Stimulated activated CD8-positive, alpha-beta memory T cell treated with anti-CD3 and anti-CD28 coated beads, Interleukin-2, amount 100 ng/mL, for 1 hour (primary cell): ENCODE measurements around the gene TMEM271.

ENCODE experiments used
- DNase-seq, 2 donors: peaks; one replicate each; pipeline ENCODE4 v3.0.0-alpha.2; 2020; ENCODE audit warnings: low read depth in 2 of 2

TMEM271 gene

DNA sequence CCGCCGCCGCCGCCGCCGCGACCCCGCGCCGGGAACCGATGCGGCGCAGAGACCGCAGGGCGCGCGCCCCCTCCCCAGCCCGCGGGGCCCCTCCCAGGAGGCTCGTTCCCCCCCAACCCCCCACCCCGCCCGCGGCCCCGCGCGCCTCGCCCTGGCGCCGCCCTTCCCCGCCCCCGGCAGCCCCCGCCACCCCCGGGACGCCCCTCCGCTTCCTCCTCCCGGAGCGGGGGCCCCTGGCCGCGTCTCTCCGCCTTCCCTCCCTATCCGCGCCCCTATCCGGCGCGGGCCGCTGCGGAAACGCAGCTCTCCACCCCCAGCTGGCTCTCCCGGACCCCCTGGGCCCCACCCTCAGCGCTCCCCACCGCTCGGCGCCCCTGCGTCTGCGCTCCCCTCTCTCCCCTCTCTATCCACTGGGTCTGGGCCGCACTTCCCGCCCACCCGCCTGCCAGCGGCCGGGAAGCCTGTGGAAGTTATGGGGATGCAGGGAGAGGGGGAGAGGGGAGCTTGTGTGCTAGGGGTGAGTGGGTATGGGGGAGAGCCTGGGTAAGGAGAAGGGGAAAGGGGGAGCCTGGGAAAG, at the start of gene TMEM271:
Gene TMEM271 (minus strand): TSS at position 51 of the 577 bp plus-strand sequence. CDS start 233 bp downstream, outside the sequence.
- DNase-seq: no peak

- no peak for DNase-seq
These were observed 49.6 kb upstream of the TMEM271 start for GRCh38 chr4:625631-626161.

- no peak for DNase-seq
These were observed 48.9 kb upstream of the TMEM271 start, which contains the start of gene PDE6B for GRCh38 chr4:624705-625590. PDE6B (plus strand) TSS chr4:625573; CDS start chr4:625627, 54 bp downstream.

- no peak for DNase-seq
These were observed 47.9 kb upstream of the TMEM271 start for GRCh38 chr4:623914-624566.

- DNase-seq: no peak
These were observed 47.2 kb upstream of the TMEM271 start for GRCh38 chr4:622996-623913.

- DNase-seq: no peak
These were observed 46.2 kb upstream of the TMEM271 start for GRCh38 chr4:622071-622995.

DNA sequence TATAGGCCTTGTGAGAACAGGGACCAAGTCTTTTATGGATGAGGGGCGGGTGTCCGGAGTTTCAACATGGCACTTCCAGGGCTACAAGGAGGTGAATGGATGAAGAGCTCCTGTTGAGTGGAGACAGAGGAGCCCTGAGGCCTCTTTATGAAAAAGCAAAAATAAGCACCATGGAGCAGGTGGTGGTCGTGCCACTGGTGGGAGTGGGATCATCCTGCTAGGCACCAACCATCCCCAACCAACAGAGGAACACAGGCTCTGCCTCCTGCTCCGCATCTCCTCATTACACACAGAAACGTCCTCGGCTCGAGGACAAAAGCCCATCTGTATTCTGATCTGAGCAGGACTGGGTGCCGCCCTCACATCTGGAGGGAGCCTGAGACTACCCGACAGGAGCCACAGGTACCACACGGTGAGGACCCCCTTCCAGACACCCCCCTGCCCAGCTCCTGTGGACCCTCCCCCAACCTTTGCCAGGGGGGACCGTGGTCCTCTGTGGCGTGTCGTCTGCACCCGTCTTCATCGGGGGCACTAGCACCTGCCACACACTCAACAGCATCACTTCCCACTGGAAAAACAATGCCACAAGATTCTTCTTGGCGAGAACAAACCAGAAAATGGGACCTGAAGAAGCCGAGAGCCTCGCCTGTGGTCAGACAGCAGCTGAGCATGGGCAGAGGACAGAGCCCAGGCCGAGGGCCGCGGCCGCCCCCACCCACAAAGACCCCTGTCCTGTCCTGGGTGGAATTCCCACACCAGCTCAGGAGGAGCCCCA, 45.4 kb upstream of the TMEM271 start:
- no peak for DNase-seq

GRCh38 chr4:620851-621261, 44.8 kb upstream of the TMEM271 start:
- DNase-seq: no peak

GRCh38 chr4:620201-620600, 44.1 kb upstream of the TMEM271 start:
- no peak for DNase-seq

DNA sequence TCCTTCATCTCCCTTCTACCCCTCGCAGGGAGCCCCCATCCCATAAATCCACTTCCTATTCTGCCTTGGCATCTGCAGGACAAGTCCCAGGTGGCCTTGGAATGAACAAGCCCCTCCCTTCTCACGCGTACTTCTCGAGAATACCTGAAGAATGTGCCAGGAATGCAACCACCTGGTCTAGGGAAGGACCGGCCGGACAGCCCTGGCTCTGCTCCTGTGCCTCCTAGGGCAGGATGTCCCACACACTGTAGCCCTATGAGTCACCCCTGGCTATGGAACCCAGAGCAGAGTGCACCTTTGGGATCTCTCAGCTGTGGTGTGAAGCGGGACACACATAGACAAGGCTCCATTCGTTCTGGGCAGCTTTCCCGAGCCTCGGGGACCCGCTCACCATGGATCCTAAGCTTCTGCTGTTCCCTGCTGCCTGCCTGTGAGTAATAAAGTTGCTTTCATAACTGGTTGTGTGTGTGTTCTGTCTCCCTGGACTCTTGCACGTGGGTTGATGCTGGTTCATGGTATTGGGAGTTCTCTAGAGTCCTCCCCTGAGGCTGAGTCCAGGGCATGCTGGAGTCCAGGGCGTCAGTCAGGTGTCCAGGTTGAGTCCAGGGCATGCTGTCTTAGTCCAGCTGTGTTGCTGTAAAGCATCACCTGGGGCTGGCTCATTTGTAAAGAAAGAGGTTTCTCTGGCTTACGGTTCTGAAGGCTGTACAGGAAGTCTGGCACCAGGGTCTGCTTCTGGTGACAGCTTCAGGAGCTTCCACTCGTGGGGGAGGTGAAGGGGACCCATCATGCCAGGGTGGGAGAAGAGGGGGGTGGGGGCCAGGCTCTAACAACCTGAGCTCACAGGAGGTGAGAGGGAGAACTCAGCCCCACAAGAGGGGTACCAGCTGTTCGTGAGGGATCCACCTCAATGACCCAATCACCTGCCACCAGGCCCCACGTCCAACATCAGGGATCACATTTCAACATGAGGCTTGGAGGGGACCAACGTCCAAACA, 41.8 kb upstream of the TMEM271 start:
- DNase-seq: no peak

DNA sequence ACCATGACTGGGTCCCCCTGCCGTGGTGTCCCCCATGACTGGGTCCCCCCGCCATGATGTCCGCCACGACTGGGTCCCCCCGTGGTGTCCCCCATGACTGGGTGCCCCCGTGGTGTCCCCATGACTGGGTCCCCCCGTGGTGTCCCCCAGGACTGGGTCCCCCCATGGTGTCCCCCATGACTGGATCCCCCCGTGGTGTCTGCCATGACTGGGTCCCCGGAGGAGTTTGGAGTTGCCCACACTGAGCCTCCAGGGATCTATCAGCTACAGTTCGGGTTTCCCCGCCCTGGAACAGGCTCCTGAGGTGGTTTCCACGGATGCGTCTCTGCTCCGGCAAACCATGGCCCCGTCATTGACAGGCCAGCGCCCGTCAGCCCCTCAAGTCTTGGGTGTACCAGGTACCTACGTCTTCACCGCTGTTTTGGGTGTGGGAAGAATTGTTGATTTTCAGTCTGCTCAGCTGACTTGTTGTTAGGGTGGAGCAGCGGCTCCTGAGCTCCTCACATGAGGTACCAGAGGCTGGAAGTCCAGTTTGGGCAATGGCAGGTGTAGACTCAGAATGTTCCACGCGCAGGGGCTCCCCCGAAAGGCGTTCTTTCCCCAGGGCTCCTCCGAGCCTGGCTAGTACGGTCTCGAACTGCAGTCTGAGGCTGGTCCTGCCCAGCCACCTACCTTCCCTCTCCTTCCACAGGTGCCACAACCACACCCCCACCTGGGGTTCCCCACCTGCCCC, 41.0 kb upstream of the TMEM271 start:
- DNase-seq: no peak

DNA sequence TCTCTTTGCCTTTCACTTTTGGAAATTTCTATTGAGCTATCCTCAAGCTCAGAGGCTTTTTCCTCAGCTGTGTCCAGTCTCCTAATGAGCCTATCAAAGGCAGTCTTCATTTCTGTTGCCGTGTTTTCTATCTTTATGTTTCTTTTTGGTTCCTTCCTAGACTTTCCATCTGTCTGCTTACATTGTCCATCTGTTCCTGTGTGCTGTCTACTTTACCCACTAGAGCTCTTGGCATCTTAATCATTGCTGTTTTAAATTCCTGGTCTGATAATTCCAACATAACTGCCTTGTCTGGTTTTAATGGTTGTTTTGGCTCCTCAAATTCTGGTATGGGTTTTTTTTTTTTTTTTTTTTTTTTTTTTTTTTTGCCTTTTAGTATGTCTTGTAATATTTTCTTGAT, 40.0 kb upstream of the TMEM271 start:
- no peak for DNase-seq

DNA sequence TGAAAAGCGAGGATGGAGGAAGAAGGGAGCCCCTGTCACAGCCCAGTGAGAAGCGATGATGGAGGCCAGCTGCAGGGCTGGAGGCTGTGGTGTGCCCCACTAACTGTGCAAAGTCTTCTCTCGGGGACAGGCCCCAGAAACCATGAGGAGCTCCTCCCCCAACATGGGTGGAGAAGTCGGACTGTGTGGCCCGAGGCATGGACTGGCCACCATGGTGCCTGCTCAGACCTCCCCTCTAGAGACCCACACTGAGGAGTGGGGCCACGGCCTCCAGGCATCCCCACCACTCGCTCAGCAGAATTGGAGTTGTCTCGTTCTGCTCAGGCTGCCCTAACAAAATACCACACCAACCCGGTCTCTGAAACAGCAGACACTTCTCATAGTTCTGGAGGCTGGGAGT, 37.0 kb upstream of the TMEM271 start:
- DNase-seq: no peak

- no peak for DNase-seq
These were observed 36.6 kb upstream of the TMEM271 start for GRCh38 chr4:612749-613125.

DNA sequence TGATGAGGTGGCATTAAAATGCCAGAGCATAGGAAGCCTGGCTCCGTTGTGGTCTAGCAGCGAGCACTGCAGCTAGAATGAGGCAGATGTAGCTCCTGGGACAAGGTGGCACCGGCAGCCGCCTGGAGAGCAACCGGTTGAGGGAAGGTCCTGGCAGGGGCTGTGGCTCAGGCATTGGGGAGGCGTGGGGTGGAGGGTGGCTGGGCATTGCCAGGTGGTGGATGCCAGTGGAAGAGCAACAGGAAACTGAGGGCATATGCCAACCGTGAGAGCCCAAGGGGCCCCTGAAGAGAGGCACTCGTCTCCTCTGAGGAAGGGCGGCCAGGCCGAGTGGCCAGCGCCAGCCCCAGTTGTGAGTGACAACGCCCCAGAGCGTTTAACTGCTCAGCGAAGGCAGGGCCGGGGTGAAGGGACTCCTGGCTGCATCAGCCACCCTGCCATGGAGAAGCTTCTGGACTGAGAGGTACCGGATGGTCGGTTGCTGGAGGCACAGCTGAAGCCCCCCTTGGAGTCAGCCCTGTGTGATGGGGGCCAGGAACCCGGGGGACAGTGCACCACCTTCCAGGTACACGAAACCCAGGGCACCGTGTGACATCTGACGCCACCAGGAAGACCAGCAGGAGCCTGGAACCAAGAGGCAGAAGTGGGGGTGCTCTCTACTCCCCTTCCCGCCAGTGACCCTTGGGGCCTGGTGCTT, 36.1 kb upstream of the TMEM271 start:
- no peak for DNase-seq

- DNase-seq: no peak
These were observed 34.5 kb upstream of the TMEM271 start for GRCh38 chr4:610411-611261.
